ENCODE data around the gene ASAH2. TPM values are rescaled to one million over a fixed set of nuclear protein-coding genes. Genes with fewer than 3 reads are reported as not detected.

Gene ASAH2
- total and polyA plus RNA-seq, 2 experiments from 2014 or later, result 3.8 to 7.9 TPM

DNA sequence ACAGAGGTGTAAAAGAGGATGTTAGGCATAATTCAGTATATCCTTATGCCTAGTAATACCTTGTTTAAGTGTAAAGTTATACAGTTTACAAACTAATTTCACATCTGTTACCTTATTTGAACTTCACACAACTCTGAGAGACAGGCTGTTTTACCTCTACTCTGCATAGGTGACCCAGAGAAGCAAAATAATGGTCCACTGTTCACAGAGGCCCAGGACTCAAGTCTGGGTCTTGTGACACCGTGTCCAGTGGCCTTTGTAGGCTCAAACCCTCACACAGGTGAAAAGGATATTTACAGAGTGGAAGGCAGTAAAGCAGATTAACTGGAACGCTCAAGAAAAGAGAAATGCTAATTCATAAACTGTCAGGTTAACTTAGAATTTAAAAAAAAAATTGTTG is 32.1 kb downstream of the ASAH2 start:
- H3K4me1 ChIP-seq (ENCODE audit: insufficient read depth), result no peaks in the 10 kb centered on the region
- H3K4me3 ChIP-seq, result no peak overlapping the region
- DNase-seq (ENCODE audit: low spot score), result no peak
- 86% methylated on average over 2 of the region's 2 CpGs for WGBS (ENCODE audit: low lambda C conversion rate, missing lambda C conversion rate)
- H3K4me2 ChIP-seq, result no peak overlapping the region
- H4K20me1 ChIP-seq (ENCODE audit: insufficient read depth, poor library complexity, severe bottlenecking), result no peaks in the 10 kb centered on the region
- H3K36me3 ChIP-seq (replicated peaks; ENCODE audit: insufficient read depth, low read depth), result no peaks in the 10 kb centered on the region
- no peaks in the 10 kb centered on the region for H3K9me3 ChIP-seq (ENCODE audit: low read depth)
- H3K79me2 ChIP-seq, result no peaks in the 10 kb centered on the region
- no peak for TF ChIP-seq CTCF (IDR thresholded peaks at IDR 0.05; ENCODE audit: poor library complexity)
- no peak for TF ChIP-seq EZH2 (IDR thresholded peaks at IDR 0.05; ENCODE audit: borderline replicate concordance)
- no peak for TF ChIP-seq EZH2phosphoT487 (IDR thresholded peaks at IDR 0.05; ENCODE audit: low read depth, severe bottlenecking, unreplicated experiment)
- no peaks in the 10 kb centered on the region for H3K27me3 ChIP-seq
- H2AFZ ChIP-seq, result no peak overlapping the region
- H3K9me2 ChIP-seq (replicated peaks; ENCODE audit: insufficient read depth), result no peaks in the 10 kb centered on the region
- no peak overlapping the region for H3K27ac ChIP-seq

GRCh38 chr10:50216894-50217293 is 34.4 kb downstream of the ASAH2 start:
- TF ChIP-seq CTCF (IDR thresholded peaks at IDR 0.05; ENCODE audit: poor library complexity) (no peak), EZH2 (IDR thresholded peaks at IDR 0.05; ENCODE audit: borderline replicate concordance) (no peak), EZH2phosphoT487 (IDR thresholded peaks at IDR 0.05; ENCODE audit: low read depth, severe bottlenecking, unreplicated experiment) (no peak)
- H3K36me3 ChIP-seq (replicated peaks; ENCODE audit: insufficient read depth, low read depth), result no peaks in the 10 kb centered on the region
- DNase-seq (ENCODE audit: low spot score), result no peak
- H3K9me3 ChIP-seq (ENCODE audit: low read depth), result no peaks in the 10 kb centered on the region
- WGBS (ENCODE audit: low lambda C conversion rate, missing lambda C conversion rate), result 93% methylated on average over 3 of the region's 3 CpGs
- H3K9me2 ChIP-seq (replicated peaks; ENCODE audit: insufficient read depth), result no peaks in the 10 kb centered on the region
- H3K4me1 ChIP-seq (ENCODE audit: insufficient read depth), result no peaks in the 10 kb centered on the region
- no peaks in the 10 kb centered on the region for H3K79me2 ChIP-seq
- no peaks in the 10 kb centered on the region for H4K20me1 ChIP-seq (ENCODE audit: insufficient read depth, poor library complexity, severe bottlenecking)
- no peak overlapping the region for H3K4me3 ChIP-seq
- H3K27ac ChIP-seq, result no peak overlapping the region
- H2AFZ ChIP-seq, result no peak overlapping the region
- H3K4me2 ChIP-seq, result no peak overlapping the region
- no peaks in the 10 kb centered on the region for H3K27me3 ChIP-seq

- Histone ChIP-seq H3K9me2 (replicated peaks; ENCODE audit: insufficient read depth) (no peaks in the 10 kb centered on the region), H3K4me2 (no peak overlapping the region), H3K79me2 (no peaks in the 10 kb centered on the region), H3K4me1 (ENCODE audit: insufficient read depth) (no peaks in the 10 kb centered on the region), H3K27me3 (no peaks in the 10 kb centered on the region), H3K27ac (no peak overlapping the region), H3K4me3 (no peak overlapping the region), H3K36me3 (replicated peaks; ENCODE audit: insufficient read depth, low read depth) (no peaks in the 10 kb centered on the region), H2AFZ (no peak overlapping the region), H4K20me1 (ENCODE audit: insufficient read depth, poor library complexity, severe bottlenecking) (no peaks in the 10 kb centered on the region), H3K9me3 (ENCODE audit: low read depth) (no peaks in the 10 kb centered on the region)
- no peak for DNase-seq (ENCODE audit: low spot score)
- TF ChIP-seq EZH2 (IDR thresholded peaks at IDR 0.05; ENCODE audit: borderline replicate concordance) (no peak), EZH2phosphoT487 (IDR thresholded peaks at IDR 0.05; ENCODE audit: low read depth, severe bottlenecking, unreplicated experiment) (no peak), CTCF (IDR thresholded peaks at IDR 0.05; ENCODE audit: poor library complexity) (no peak)
Observed at GRCh38 chr10:50216418-50216817, 34.9 kb downstream of the ASAH2 start.

GRCh38 chr10:50211670-50212069 is 39.6 kb downstream of the ASAH2 start:
- H2AFZ ChIP-seq, result no peak overlapping the region
- H3K27ac ChIP-seq, result no peak overlapping the region
- no peaks in the 10 kb centered on the region for H3K27me3 ChIP-seq
- no peak for DNase-seq (ENCODE audit: low spot score)
- H3K36me3 ChIP-seq (replicated peaks; ENCODE audit: insufficient read depth, low read depth), result no peaks in the 10 kb centered on the region
- H3K79me2 ChIP-seq, result no peaks in the 10 kb centered on the region
- H3K4me1 ChIP-seq (ENCODE audit: insufficient read depth), result no peaks in the 10 kb centered on the region
- no peak overlapping the region for H3K4me2 ChIP-seq
- no peak overlapping the region for H3K4me3 ChIP-seq
- 84% methylated on average over 3 of the region's 3 CpGs for WGBS (ENCODE audit: low lambda C conversion rate, missing lambda C conversion rate)
- no peaks in the 10 kb centered on the region for H4K20me1 ChIP-seq (ENCODE audit: insufficient read depth, poor library complexity, severe bottlenecking)
- H3K9me3 ChIP-seq (ENCODE audit: low read depth), result no peaks in the 10 kb centered on the region
- TF ChIP-seq EZH2 (IDR thresholded peaks at IDR 0.05; ENCODE audit: borderline replicate concordance) (no peak), CTCF (IDR thresholded peaks at IDR 0.05; ENCODE audit: poor library complexity) (no peak), EZH2phosphoT487 (IDR thresholded peaks at IDR 0.05; ENCODE audit: low read depth, severe bottlenecking, unreplicated experiment) (no peak)
- no peaks in the 10 kb centered on the region for H3K9me2 ChIP-seq (replicated peaks; ENCODE audit: insufficient read depth)

Data from hepatocyte (in vitro differentiated cells).